ENCODE results near the gene THAP2.

THAP2 gene

GRCh38 chr12:71703206-71703605 is 39.1 kb downstream of the THAP2 start:
- DNase-seq (ENCODE audit: low read depth): no peak

GRCh38 chr12:71704920-71705319 is 40.8 kb downstream of the THAP2 start:
- no peak for DNase-seq (ENCODE audit: low read depth)

GRCh38 chr12:71708658-71709057 is 44.6 kb downstream of the THAP2 start:
- DNase-seq (ENCODE audit: low read depth): no peak

GRCh38 chr12:71710276-71711125 is 46.4 kb downstream of the THAP2 start:
- DNase-seq (ENCODE audit: low read depth): peak; percentile 53

- no peak for DNase-seq (ENCODE audit: low read depth)
Measured at GRCh38 chr12:71718611-71719010, 54.5 kb downstream of the THAP2 start.

- DNase-seq (ENCODE audit: low read depth): no peak
Measured at GRCh38 chr12:71719647-71720370, 55.7 kb downstream of the THAP2 start.

- no peak for DNase-seq (ENCODE audit: low read depth)
Measured at GRCh38 chr12:71721783-71722505, 57.8 kb downstream of the THAP2 start.

GRCh38 chr12:71725011-71725410 is 60.9 kb downstream of the THAP2 start:
- DNase-seq (ENCODE audit: low read depth): peak; percentile 44

GRCh38 chr12:71726548-71726947 is 62.4 kb downstream of the THAP2 start:
- no peak for DNase-seq (ENCODE audit: low read depth)

- DNase-seq (ENCODE audit: low read depth): no peak
Measured at GRCh38 chr12:71727958-71728357, 63.9 kb downstream of the THAP2 start.

Measured in GM04504 (cell line).